HCEC 1CT (cell line): ENCODE data around the gene RCN1.
"Not testable (repeated sequence)": the region's sequence is repeated elsewhere in the genome, so short reads cannot be mapped to it uniquely, and the experiment has no call there.

Source experiments
- DNase-seq: peaks from one replicate; pipeline ENCODE4 v3.0.0-alpha.2; 2017

RCN1 gene

GRCh38 chr11:32080361-32080980 is 10.4 kb upstream of the RCN1 start:
- no peak for DNase-seq

GRCh38 chr11:32081129-32081641 is 9.7 kb upstream of the RCN1 start:
- DNase-seq, result peak; percentile 48

- peak; percentile 59 for DNase-seq
Measured at GRCh38 chr11:32081901-32082300, 9.0 kb upstream of the RCN1 start.

- DNase-seq, result no peak
Measured at GRCh38 chr11:32082346-32082986, 8.4 kb upstream of the RCN1 start.

- DNase-seq, result peak; percentile 73
Measured at GRCh38 chr11:32087597-32087996, 3.3 kb upstream of the RCN1 start.

- DNase-seq, result peak; percentile 89
Measured at GRCh38 chr11:32088117-32088941, 2.5 kb upstream of the RCN1 start.

- no peak for DNase-seq
Measured at GRCh38 chr11:32092581-32093170, 1.8 kb downstream of the RCN1 start.

- DNase-seq, result no peak
Measured at GRCh38 chr11:32094923-32095322, 4.0 kb downstream of the RCN1 start.

GRCh38 chr11:32098142-32098903 is 7.4 kb downstream of the RCN1 start:
- no peak for DNase-seq

GRCh38 chr11:32099516-32099915 is 8.6 kb downstream of the RCN1 start:
- no peak for DNase-seq

- no peak for DNase-seq
Measured at GRCh38 chr11:32100495-32100894, 9.6 kb downstream of the RCN1 start.

- DNase-seq, result no peak
Measured at GRCh38 chr11:32101791-32102190, 10.9 kb downstream of the RCN1 start.

GRCh38 chr11:32103121-32103719 is 12.3 kb downstream of the RCN1 start:
- DNase-seq, result not testable (repeated sequence)

GRCh38 chr11:32103941-32104340 is 13.1 kb downstream of the RCN1 start:
- DNase-seq, result no peak

GRCh38 chr11:32105871-32106560 is 15.1 kb downstream of the RCN1 start:
- DNase-seq, result no peak

GRCh38 chr11:32107647-32108046 is 16.8 kb downstream of the RCN1 start:
- no peak for DNase-seq

- no peak for DNase-seq
Measured at GRCh38 chr11:32108576-32108975, 17.7 kb downstream of the RCN1 start.

GRCh38 chr11:32109138-32109537 is 18.3 kb downstream of the RCN1 start:
- DNase-seq, result peak; percentile 59

GRCh38 chr11:32109592-32109991 is 18.7 kb downstream of the RCN1 start:
- no peak for DNase-seq

- DNase-seq, result no peak
Measured at GRCh38 chr11:32110795-32111194, 19.9 kb downstream of the RCN1 start.

- no peak for DNase-seq
Measured at GRCh38 chr11:32113200-32113919, 22.5 kb downstream of the RCN1 start.
